ENCODE data around the gene PTER.

DNA sequence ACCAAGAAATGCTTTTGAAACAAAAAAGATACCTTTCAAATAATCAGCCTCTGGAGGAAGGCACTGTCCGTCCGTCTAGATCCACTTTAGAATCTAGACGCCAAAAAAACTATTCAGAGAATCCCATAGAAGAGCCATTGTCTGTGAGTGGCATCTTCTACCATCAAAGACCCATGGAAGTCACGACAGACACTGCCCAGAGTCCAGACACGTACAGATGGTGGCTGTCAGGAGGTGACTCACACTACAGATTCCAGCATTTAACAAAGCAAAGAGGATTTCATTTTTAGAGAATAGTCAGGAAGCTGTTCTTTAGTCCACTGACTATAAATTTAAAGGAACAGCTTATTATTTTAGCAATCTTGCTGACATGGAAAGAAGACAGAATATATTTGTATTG lies 73.2 kb downstream of the PTER start:
- TF ChIP-seq CTCF (IDR thresholded peaks at IDR 0.05; ENCODE audit: poor library complexity) (no peak), EZH2 (IDR thresholded peaks at IDR 0.05; ENCODE audit: borderline replicate concordance) (no peak)

All from hepatocyte (in vitro differentiated cells).